Naive B cell (primary cell): Measurements from ENCODE around the gene PCDHAC2. TPM values are rescaled to one million over a fixed set of nuclear protein-coding genes. Genes with fewer than 3 reads are reported as not detected.

Experiments used
- polyA plus RNA-seq, 6 donors: library from polyadenylated mRNA; unstranded; fragments of 300-500 nt; fragmentation: Illumina TruSeq; gene quantifications; one replicate each; pipeline ENCODE4 v1.2.3, GENCODE V29; 2021; ENCODE audit warnings: low read depth in 6 of 6

Gene PCDHAC2
- polyA plus RNA-seq, 6 donors from 2014 or later, result not detected

Other genes with a start within 250 kb of the PCDHAC2 start
- gene PCDHA1, start 180.3 kb upstream of the PCDHAC2 start, polyA plus RNA-seq, result not detected
- gene PCDHA2, start 171.6 kb upstream of the PCDHAC2 start, polyA plus RNA-seq, result not detected
- not detected for gene PCDHA3, start 165.4 kb upstream of the PCDHAC2 start, polyA plus RNA-seq
- not detected for gene PCDHA4, start 159.4 kb upstream of the PCDHAC2 start, polyA plus RNA-seq
- not detected for gene PCDHA5, start 144.9 kb upstream of the PCDHAC2 start, polyA plus RNA-seq
- gene PCDHA6, start 138.5 kb upstream of the PCDHAC2 start, polyA plus RNA-seq, result not detected
- gene PCDHA7, start 132.2 kb upstream of the PCDHAC2 start, polyA plus RNA-seq, result not detected
- not detected for gene PCDHA8, start 125.3 kb upstream of the PCDHAC2 start, polyA plus RNA-seq
- not detected for gene PCDHA9, start 118.1 kb upstream of the PCDHAC2 start, polyA plus RNA-seq
- not detected for gene PCDHA10, start 110.6 kb upstream of the PCDHAC2 start, polyA plus RNA-seq
- not detected for gene PCDHA11, start 97.5 kb upstream of the PCDHAC2 start, polyA plus RNA-seq
- gene PCDHA12, start 91.2 kb upstream of the PCDHAC2 start, polyA plus RNA-seq, result not detected
- gene PCDHA13, start 84.4 kb upstream of the PCDHAC2 start, polyA plus RNA-seq, result not detected
- gene PCDHAC1, start 40.2 kb upstream of the PCDHAC2 start, polyA plus RNA-seq, result not detected
- not detected for gene PCDHB1, start 84.9 kb downstream of the PCDHAC2 start, polyA plus RNA-seq
- gene PCDHB2, start 128.1 kb downstream of the PCDHAC2 start, polyA plus RNA-seq, result under 1 TPM in 1 of 6 donors, not detected in 5; 0.13 TPM
- gene PCDHB3, start 134.0 kb downstream of the PCDHAC2 start, polyA plus RNA-seq, result not detected
- gene PCDHB4, start 155.3 kb downstream of the PCDHAC2 start, polyA plus RNA-seq, result not detected
- gene PCDHB5, start 168.7 kb downstream of the PCDHAC2 start, polyA plus RNA-seq, result under 1 TPM in 2 of 6 donors, not detected in 4; 0.08 to 0.43 TPM
- gene PCDHB6, start 183.6 kb downstream of the PCDHAC2 start, polyA plus RNA-seq, result not detected
- gene PCDHB7, start 206.2 kb downstream of the PCDHAC2 start, polyA plus RNA-seq, result not detected
- not detected for gene PCDHB8, start 211.3 kb downstream of the PCDHAC2 start, polyA plus RNA-seq
- gene PCDHB16, start 215.9 kb downstream of the PCDHAC2 start, polyA plus RNA-seq, result not detected
- not detected for gene PCDHB9, start 220.7 kb downstream of the PCDHAC2 start, polyA plus RNA-seq
- not detected for gene PCDHB10, start 225.9 kb downstream of the PCDHAC2 start, polyA plus RNA-seq
- gene PCDHB11, start 233.2 kb downstream of the PCDHAC2 start, polyA plus RNA-seq, result not detected
- not detected for gene PCDHB12, start 242.2 kb downstream of the PCDHAC2 start, polyA plus RNA-seq
- not detected for gene PCDHB13, start 247.4 kb downstream of the PCDHAC2 start, polyA plus RNA-seq